NK-92 (cell line): ENCODE measurements around the gene EXOC3.

Experiments used
- DNase-seq: peaks from one replicate; lab custom pipeline; 2025; ENCODE audit not compliant: unreplicated experiment; lab: John Stamatoyannopoulos, UW

EXOC3 gene

DNA sequence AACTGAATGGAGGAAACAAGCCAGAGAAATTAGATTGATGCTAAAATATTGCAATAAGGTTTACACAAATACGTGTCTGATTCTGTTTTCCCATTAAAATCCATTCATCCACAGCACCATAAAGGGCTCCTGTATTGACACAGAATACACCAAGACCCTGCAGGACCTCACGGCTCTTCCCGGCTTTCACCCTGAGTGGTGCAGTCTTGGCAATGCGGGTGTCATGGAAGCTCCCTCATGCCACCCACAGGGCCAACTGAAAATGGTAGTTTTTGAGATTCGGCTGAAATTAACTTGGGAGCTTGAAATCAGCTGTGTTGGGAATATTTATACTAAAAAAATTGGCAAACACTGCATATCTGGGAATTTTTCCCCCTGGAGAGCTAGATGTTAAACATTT is 17.3 kb upstream of the EXOC3 start:
- no peak for DNase-seq

DNA sequence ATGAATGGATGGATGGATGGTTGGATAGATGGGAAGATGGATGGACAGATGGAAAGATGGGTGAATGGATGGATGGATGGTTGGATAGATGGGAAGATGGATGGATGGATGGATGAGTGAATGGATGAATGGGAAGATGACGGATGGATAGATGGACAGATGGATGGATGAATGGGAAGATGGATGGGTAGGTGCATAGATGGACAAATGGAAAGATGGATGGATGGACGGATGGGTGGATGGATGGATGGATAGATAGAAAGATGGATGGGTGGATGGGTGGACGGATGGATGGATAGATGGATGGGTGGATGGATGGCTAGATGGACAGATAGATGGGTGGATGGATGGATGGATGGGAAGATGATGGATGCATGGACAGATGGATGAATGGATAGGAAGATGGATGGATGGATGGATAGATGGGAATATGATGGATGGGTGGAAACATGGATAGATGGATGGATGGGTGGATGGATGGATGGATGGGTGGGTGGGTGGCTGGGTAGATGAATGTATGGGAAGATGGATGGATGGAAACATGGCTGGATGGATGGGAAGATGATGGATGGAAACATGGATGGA is 16.5 kb upstream of the EXOC3 start:
- DNase-seq = no peak

DNA sequence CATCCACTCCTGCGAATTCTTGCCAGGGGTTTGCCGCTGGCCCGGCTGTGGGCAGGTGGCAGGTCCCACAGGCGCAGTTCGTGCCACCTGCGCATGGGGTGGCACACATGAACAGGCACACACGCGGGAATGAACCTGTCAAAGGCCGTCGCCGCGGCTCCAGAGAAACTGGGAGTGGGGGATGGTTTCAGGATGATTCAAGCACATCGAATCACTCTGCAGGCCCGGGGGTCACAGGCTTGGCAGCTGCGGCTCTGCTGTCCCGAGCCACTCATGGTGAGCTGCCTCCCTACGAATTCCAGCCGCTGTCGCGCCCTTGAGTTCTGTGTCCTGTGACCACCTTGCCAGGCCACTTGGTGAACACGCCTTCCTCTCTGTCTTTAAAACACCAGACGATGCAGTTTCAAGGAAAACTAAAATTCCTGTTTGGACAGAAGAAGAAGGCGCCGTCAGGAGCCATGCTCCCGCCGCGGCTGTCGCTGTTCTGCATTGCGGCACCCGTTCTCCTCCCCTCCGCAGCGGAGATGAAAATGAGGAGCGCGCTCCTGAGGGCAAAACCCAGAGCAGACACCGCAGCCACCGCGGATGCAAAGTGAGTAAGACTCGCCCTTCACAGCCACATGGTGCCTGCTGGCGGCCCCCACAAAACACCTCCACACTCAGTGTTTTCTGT is 15.4 kb upstream of the EXOC3 start:
- DNase-seq = no peak

DNA sequence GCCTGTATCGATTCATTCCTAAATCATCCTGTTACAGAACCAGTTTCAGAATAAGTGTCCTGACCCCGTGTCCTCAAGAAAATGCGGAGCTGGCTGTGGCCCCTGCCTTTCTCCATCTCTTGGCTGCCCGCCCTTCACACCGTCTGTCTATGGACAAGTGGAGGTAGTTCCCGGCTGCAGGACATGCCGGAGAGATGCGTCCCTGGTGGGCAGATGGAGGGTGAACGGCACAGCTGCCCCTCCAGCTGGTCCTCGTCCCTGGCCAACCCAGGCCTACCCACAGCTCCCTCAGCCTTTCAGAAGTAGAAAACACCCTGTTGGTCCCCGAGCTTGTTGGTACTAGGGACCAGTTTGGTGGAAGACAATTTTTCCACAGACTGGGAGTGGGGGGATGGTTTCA is 14.8 kb upstream of the EXOC3 start:
- no peak for DNase-seq

DNA sequence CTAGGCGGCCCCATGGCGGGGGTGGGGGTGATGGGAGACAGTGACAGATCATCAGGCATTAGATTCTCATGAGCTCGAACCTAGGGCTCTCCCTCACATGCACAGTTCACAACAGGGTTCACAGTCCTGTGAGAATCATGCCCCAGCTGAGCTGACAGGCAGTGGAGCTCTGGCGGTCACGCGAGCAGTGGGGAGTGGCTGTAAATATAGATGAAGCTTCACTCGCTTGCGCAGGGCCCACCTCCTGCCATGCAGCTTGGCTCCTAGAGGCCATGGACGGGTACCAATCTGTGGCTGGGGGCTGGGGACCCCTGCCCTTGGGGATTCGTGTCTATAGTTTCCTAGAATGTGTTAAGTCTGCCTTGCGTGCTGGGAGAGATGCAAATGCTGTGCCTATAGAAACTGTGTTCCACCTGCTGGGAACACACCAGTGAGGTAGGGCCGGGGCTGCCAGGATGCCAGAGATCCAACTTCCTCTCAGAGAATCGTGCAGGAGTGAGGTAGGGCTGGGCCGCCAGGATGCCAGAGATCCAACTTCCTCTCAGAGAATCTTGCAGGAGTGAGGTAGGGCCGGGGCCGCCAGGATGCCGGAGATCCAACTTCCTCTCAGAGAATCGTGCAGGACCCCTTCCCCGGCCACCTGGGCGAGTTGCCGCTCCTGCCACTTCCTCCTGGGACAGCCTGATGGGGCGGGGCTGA is 14.1 kb upstream of the EXOC3 start:
- no peak for DNase-seq

DNA sequence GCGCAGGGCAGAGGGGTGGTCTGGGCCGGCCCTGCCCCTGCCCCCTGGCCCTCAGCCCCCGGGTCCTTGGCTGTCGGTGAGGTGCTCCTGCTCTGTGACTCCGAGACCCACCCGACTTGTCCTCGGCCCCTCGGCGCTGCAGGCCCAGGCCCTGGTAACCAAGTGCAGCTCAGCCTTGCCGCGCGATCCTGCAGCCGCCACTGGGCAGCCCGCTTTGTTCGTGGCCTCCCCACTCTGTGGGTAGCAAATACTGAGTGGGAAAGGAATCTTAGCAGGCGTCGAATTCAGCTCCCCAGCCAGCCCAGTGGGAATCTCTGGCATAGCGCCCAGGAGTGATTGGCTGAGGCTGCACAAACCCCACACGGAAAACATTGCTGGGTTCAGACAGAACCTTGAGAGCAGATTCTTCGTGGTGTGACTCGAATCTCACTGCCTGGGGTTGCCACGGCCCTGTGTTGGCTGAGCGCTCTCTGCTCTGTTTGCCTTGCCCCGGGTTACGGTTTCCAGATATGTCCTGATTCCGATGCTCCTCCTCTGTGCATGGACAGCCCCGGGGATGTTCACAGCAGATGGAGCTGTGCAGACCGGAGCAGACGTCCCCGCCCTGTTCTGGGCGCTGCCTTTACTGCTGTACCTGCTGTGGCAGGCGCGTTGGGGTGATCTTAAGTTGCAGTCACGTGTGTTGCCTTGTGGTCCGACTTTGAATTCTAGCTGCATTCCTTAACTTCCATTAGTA is 13.4 kb upstream of the EXOC3 start:
- DNase-seq = no peak

DNA sequence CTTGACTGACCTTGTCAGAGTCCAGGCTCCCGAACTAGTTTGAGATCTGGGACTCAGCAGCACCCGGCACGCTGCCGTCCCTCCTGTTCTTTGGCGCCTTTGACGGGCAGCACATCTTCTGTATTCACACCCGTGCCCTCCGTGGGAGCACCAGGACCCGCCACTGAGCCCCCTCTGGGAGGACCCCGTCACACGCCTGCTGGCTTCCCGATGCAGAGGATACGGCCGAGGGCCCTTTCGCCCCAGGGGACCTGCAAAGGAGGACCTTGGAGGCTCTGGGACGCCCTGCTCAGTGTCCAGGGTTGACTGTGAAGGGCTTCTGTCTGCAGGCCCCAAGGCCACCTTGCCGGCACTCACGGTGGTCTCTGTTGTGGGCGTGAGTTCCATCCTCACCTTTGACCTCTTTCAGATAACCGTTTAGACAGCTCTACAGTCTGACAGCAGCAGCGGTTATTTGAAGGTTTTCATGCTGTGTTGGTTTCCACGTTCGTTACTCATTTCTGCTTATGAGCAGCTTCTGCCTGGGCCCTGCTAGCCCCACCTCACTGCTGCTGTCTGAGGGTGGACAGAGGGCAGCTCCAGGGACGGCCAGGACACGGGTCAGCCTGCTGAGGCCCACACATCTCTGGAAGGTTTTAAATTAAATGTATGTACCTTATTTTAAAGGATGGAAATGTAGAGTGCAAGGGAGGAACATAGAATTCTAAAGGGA is 12.6 kb upstream of the EXOC3 start:
- no peak for DNase-seq

DNA sequence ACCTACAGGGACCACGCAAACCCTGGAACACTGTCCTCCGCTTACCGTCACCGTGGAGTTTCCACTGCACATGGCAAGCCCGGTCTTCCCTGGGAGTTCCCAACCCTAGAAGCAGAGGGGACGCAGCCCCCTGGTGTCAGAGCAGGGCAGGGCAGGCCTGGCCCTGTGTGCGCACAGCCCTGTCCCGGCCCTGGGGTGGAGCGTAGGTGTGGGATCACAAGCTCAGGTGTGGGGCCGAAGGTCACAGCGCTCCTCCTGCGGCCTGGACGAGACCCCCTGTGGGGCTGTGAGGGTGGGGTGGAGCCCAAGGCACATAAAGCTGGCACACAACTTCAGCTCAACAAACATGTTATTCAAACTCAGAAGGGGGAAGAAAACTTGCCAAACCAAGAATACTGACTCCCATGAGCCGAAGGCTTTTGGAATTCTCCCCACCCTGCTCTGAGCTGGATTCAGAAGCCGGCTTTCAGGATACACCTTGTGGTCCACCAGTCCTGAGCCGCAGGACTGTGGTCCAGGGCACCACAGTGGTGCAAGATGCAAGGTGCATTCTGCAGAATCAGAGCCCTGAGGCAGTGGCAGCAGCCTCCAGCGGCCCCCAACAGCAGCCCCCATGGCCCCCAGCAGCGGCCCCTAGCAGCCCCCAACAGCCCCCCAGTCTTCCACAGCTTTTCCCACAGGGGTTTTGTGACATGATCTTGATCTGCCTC is 11.8 kb upstream of the EXOC3 start:
- DNase-seq = no peak

DNA sequence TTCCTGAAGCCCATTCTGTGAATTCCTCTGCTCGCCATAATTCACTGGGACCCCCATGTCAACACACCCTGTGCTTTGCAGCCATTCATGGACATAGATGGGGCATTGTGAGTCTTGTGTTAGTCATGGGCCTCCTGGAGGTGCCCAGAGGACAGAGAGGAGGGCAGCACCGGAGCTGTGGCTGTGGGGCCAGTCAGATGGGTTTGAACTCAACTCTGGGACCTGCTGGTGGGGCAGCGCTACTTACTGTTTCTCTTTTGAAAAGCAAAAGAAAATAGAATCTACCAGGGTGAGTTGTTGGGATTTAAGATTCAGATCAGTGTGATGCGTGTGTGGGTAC is 11.3 kb upstream of the EXOC3 start:
- no peak for DNase-seq

DNA sequence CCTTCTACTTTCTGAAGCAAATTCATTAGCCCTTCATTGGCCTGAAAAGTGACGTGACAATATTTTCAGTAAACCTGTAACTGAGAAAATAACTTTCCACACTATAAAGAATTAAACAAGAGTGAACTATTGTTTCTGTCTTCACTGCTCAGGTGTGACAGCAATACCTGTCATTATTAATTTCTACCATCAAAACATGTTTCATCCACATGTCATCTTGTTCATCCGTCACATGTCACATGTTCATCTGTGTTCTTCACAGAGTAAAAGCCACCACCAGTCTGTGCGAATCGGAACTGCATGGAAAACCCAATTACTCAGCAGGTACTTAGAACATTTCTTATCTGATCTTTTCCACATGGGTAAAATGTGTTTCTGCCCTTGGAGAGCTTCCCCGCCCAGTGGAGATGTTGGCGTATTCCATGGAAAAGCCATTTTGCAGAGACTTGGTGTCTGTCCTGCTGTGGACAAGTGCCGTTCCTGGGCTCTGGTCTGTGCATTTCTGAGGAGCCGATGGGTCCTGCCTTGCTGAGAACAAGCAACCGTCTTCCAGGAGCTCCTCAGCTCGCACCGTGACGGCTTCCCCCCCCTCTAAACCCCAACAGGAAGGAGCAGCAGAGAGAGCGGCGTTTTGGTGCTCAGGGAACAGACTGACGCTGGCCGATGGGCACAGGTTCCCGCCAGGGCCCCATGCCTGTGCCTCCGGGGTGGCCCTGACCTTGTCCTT is 10.6 kb upstream of the EXOC3 start:
- DNase-seq = no peak

DNA sequence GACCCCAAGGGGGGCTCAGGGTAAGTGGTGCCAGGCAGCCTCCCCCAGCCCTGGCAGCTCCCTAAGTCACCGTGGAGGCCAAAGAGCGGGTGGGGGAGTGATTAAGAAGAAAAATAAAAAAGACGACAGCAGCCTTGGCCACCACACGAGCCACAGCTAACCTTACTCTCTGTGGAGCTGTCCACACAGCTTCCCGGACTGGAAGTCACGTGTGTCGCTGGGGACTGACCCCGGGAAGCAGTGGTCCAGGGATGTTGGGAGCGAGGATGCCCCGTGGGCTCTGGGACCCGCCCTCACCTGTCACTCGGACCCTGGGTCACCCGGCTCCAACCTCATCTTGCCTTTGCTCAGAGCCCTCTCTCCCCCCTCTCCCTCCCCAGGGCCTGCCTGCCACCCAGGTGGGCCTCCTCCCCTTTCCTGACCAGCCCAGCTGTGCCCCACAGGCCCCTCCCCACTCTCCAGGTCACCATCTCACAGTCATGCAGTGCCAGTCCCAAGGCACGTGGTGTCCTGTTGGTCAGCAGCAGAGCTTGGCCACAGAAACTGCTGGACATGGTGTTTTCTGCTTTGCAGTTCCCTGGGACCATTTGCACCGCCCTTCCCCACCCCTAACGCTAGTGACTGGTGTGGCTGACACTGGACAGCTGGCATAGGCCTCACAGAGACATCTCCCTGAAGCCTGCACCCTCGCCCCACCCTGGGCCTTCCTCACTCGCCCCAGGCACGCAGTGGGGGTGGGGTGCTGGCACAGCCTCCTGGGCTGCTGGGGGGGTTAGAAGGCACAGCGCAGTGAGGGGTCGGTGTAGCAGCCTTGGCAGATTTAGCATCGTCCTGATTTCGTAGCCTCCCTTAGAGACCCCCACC is 9.8 kb upstream of the EXOC3 start:
- no peak for DNase-seq

DNA sequence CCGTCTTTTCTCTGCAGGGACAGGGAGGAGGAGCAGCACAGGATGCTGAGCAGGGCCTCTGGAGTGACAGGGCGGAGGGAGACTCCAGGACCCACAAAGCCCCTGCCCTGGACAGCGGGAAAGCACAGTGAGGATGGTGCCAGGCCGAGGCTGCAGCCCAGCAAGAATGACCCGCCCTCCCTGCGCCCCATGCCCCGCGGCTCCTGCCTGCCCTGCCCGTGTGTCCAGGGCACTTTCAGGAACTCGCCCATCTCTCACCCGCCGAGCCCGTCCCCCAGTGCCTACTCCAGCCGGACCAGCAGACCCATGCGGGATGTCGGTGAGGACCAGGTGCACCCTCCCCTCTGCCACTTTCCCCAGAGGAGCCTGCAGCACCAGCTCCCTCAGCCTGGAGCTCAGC is 9.1 kb upstream of the EXOC3 start:
- no peak for DNase-seq

DNA sequence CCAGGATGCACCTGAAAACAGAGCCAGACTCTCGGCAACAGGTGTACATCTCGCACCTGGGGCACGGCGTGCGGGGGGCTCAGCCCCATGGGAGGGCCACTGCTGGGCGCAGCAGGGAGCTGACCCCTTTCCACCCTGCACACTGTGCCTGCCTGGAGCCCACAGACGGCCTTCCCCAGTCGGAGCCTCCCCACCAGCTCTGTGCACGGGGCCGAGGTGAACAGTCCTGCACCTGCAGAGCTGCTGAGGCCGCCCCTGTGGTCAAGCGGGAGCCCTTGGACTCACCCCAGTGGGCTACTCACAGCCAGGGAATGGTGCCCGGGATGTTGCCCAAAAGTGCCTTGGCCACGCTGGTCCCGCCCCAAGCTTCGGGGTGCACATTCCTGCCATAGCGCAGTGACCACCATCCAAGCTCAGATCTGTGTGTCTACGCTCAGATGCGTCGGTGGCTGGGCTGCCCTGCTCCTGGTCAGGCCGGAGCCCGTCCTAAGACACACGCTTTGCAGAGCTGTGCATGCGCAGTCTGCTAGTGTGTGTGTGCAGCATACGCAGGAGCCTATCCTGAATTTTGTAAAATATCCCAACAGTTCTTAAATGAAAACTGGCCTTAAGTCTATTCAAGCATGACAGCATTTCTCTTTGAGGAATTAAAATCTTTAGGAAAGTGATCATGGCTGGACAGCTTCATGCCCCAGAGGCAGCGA is 8.4 kb upstream of the EXOC3 start:
- no peak for DNase-seq

DNA sequence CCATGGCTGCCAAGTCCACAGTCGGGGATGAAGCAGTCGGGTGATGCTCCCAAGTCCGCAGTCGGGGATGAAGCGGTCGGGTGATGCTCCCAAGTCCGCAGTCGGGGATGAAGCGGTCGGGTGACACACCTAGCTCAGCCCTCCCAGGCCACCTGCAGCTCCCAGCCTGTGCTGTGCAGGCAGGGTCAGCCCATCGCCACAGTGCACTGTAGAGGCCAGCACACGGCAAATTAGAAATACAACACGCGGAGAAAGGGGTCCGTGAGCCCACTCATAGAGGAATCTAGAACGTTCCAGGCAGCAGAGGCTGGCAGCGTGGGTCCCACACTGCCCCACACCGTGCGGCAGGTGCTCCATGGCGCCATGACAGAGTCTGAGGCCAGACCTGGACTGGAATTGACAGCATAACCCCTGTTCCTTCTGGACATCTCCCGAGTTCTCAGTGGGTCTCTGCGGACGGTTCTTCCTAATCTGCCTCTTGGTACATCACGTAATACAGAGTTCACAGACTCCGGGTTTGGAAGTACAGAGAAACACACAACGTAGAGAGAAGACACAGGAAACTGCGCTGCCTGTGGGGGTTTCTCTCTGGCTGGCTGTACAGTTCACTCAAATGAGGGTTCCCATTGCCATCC is 7.7 kb upstream of the EXOC3 start:
- DNase-seq = no peak

DNA sequence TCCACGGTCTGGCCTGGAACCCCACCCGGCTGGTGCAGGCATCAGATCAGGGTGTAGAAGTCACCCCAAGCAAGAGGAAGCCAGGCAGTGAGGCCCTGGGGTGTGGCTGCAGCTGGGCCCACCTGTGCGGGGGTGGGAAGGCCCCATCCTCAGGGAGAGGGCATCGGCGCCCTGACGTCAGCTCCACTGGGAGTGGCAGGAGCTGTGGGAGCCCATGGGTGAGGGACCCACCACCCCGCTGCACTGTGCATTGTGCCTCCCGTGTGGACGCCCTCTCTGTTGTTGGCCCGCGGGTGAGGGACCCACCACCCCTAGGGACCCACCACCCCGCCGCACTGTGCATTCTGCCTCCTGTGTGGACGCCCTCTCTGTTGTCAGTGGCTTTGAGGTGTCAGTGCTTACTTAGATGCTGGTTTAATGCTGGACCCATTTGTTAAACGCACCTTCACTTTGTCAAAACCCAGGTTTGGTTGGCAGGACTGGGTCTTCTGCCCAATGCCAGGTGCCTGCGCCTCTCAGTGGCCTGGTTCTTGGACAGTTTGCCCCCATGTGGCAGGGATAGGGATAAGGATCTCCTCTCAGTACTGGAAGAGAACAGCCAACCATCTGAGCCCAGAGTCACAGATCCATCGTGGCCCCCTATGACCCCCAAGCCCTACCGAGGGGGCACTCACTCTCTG is 6.9 kb upstream of the EXOC3 start:
- DNase-seq = no peak

DNA sequence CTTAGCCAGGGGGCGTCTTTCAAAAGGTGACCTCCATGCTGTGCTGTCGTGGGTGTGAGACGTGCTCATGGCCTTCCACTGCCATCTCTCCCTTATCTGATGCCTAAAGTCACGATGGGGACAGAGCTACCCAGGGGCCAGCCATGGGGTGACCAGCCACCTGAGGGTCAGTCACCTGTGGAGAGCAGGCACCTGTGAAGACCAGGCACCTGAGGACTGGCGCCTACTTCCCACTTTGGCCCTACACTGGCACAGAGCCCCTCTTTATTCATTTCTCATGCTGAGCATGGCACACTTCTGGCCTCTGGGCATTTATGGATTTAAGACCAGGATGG is 6.4 kb upstream of the EXOC3 start:
- DNase-seq = no peak

DNA sequence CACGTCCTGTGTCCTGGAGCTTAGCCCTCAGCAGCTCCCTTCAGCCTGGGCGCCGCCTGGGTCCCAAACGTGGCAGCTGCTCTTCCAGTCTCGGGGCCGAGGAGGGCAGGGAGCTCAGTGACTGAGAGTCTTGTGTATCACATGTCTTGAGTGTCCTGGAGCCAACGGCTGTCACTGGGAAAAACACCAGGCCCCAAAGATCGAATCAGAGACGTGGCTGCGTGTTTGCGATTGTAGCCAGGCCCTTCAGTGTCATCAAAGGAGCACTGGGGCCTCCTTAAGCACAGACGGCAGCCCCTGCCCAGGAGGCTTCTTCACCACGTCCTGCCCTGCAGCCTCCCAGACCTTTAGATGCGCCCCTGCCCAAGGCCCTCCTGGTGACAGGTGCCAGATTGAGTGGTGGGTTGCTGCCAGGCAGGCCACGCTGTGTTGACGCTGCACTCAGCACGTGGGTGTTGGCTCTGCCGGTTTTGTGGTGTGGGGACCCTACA is 5.7 kb upstream of the EXOC3 start:
- DNase-seq = no peak
